GM19395 (cell line): Measurements from ENCODE around the gene ZC3H18.
A peak's percentile ranks its signal among the peaks of the same experiment; 100 is the strongest.

Experiments
- ATAC-seq: cut with Tn5 transposase; IDR thresholded peaks from one replicate; pipeline ENCODE4 v1.9.1; 2021; ENCODE audit warnings: mild to moderate bottlenecking, moderate library complexity; ENCODE audit not compliant: unreplicated experiment

Gene ZC3H18

GRCh38 chr16:88569985-88570690, at the start of gene ZC3H18:
Gene ZC3H18, plus strand, starts transcription at chr16:88570403. Its CDS starts 6,721 bp downstream, at chr16:88577124.
- peak; percentile 72 for ATAC-seq

- ATAC-seq: no peak
These were observed 48.5 kb upstream of the ZC3H18 start for GRCh38 chr16:88521674-88522073.

- ATAC-seq: no peak
These were observed 47.8 kb upstream of the ZC3H18 start for GRCh38 chr16:88522276-88522949.

- ATAC-seq: no peak
These were observed 46.7 kb upstream of the ZC3H18 start for GRCh38 chr16:88523309-88524161.

- ATAC-seq: no peak
These were observed 45.8 kb upstream of the ZC3H18 start for GRCh38 chr16:88524274-88524972.

- no peak for ATAC-seq
These were observed 45.1 kb upstream of the ZC3H18 start for GRCh38 chr16:88524973-88525662.

- no peak for ATAC-seq
These were observed 44.6 kb upstream of the ZC3H18 start for GRCh38 chr16:88525663-88525990.

- ATAC-seq: no peak
These were observed 43.9 kb upstream of the ZC3H18 start for GRCh38 chr16:88526008-88526905.

GRCh38 chr16:88526906-88527185, 43.4 kb upstream of the ZC3H18 start:
- no peak for ATAC-seq

GRCh38 chr16:88527186-88527936, 42.8 kb upstream of the ZC3H18 start:
- ATAC-seq: no peak

- no peak for ATAC-seq
These were observed 42.1 kb upstream of the ZC3H18 start for GRCh38 chr16:88527937-88528743.

- no peak for ATAC-seq
These were observed 41.3 kb upstream of the ZC3H18 start for GRCh38 chr16:88528902-88529318.

GRCh38 chr16:88529596-88529995, 40.6 kb upstream of the ZC3H18 start:
- no peak for ATAC-seq

- ATAC-seq: no peak
These were observed 39.9 kb upstream of the ZC3H18 start for GRCh38 chr16:88530051-88530857.

- ATAC-seq: no peak
These were observed 39.4 kb upstream of the ZC3H18 start for GRCh38 chr16:88530858-88531203.

GRCh38 chr16:88531346-88531745, 38.9 kb upstream of the ZC3H18 start:
- ATAC-seq: no peak

- no peak for ATAC-seq
These were observed 38.2 kb upstream of the ZC3H18 start for GRCh38 chr16:88531931-88532433.
